ENCODE measurements around the gene ALOX12B. TPM values are rescaled to one million over a fixed set of nuclear protein-coding genes. Genes with fewer than 3 reads are reported as not detected.

Gene ALOX12B
- total RNA-seq, 1 donor from 2014 or later, result 1.4 TPM

GRCh38 chr17:8100111-8100510 is 12.6 kb upstream of the ALOX12B start:
- no peak for DNase-seq
- POLR2A ChIA-PET, result interaction anchor here (0.6 to 2.4 kb wide), 4 partner anchors 9 to 121 kb away, joined by 3 to 12 read pairs (median 4); no protein-coding TSS in a partner anchor
- H3K36me3 Mint-ChIP-seq (ENCODE audit: low read depth), result no peaks in the 10 kb centered on the region
- H3K27me3 Mint-ChIP-seq, result peaks cover 5% of the 10 kb centered on the region
- no peak overlapping the region for H3K27ac Mint-ChIP-seq
- CTCF ChIA-PET, result interaction anchor here (1.5 kb wide), 1 partner anchor 11 kb away, joined by 3 read pairs; no protein-coding TSS in a partner anchor
- TF ChIP-seq CTCF (IDR thresholded peaks at IDR 0.05), result no peak
- no peaks in the 10 kb centered on the region for H3K4me1 Mint-ChIP-seq
- no peak overlapping the region for H3K4me3 Mint-ChIP-seq
- no peak for ATAC-seq (ENCODE audit: low read depth)
- H3K9me3 Mint-ChIP-seq, result no peaks in the 10 kb centered on the region
- intact Hi-C loops (cut with micrococcal nuclease), result no loop called here

- ChIA-PET CTCF (interaction anchor here (1.0 to 1.2 kb wide), 2 partner anchors 14 to 23 kb away, joined by 3 to 5 read pairs; no protein-coding TSS in a partner anchor), POLR2A (interaction anchor here (0.6 kb wide), 2 partner anchors 40 to 47 kb away, joined by 5 read pairs; no protein-coding TSS in a partner anchor)
- ATAC-seq (ENCODE audit: low read depth), result no peak
- Mint-ChIP-seq H3K9me3 (no peaks in the 10 kb centered on the region), H3K27me3 (peaks cover 7% of the 10 kb centered on the region), H3K27ac (no peak overlapping the region), H3K36me3 (ENCODE audit: low read depth) (no peaks in the 10 kb centered on the region), H3K4me1 (peaks cover 17% of the 10 kb centered on the region), H3K4me3 (no peak overlapping the region)
- DNase-seq, result no peak
- intact Hi-C loops (cut with micrococcal nuclease), result no loop called here
- no peak for TF ChIP-seq CTCF (IDR thresholded peaks at IDR 0.05)
Measured at GRCh38 chr17:8096541-8096940, 9.0 kb upstream of the ALOX12B start.

GRCh38 chr17:8095361-8095760 is 7.8 kb upstream of the ALOX12B start:
- Mint-ChIP-seq H3K9me3 (no peaks in the 10 kb centered on the region), H3K27ac (no peak overlapping the region), H3K36me3 (ENCODE audit: low read depth) (peaks cover 2% of the 10 kb centered on the region), H3K27me3 (peaks cover 7% of the 10 kb centered on the region), H3K4me1 (peaks cover 28% of the 10 kb centered on the region), H3K4me3 (no peak overlapping the region)
- ATAC-seq (ENCODE audit: low read depth) (no peak), DNase-seq (no peak)
- POLR2A ChIA-PET, result interaction anchor here (2.7 kb wide), 1 partner anchor 78 kb away, joined by 12 read pairs; no protein-coding TSS in a partner anchor
- intact Hi-C loops (cut with micrococcal nuclease), result loop anchor here (2.0 kb wide), 1 partner anchor 15 kb away; no protein-coding TSS in a partner anchor
- CTCF ChIA-PET, result interaction anchor here (1.0 to 6.0 kb wide), 5 partner anchors 10 to 22 kb away, joined by 5 to 46 read pairs (median 37); no protein-coding TSS in a partner anchor
- TF ChIP-seq CTCF (IDR thresholded peaks at IDR 0.05), result no peak

GRCh38 chr17:8091033-8091687 is 3.6 kb upstream of the ALOX12B start:
- TF ChIP-seq CTCF (IDR thresholded peaks at IDR 0.05), result no peak
- peaks cover 46% of the 10 kb centered on the region for H3K4me1 Mint-ChIP-seq
- DNase-seq, result peak; percentile 71
- intact Hi-C loops (cut with micrococcal nuclease), result loop anchor here (1.0 to 2.0 kb wide), 4 partner anchors 11 to 48 kb away; no protein-coding TSS in a partner anchor
- CTCF ChIA-PET, result interaction anchor here (0.7 to 6.0 kb wide), 17 partner anchors 8 to 209 kb away, joined by 3 to 46 read pairs (median 5); no protein-coding TSS in a partner anchor
- peaks cover 7% of the 10 kb centered on the region for H3K27me3 Mint-ChIP-seq
- H3K36me3 Mint-ChIP-seq (ENCODE audit: low read depth), result peaks cover 2% of the 10 kb centered on the region
- POLR2A ChIA-PET, result interaction anchor here (0.5 to 4.1 kb wide), 25 partner anchors 9 to 1450 kb away, joined by 3 to 46 read pairs (median 7); partner anchors contain the start of genes ALOXE3, CTC1, NAA38 and PFAS
- H3K9me3 Mint-ChIP-seq, result no peaks in the 10 kb centered on the region
- peak overlapping the region; percentile 95 for H3K27ac Mint-ChIP-seq
- ATAC-seq (ENCODE audit: low read depth), result peak; percentile 90
- peak overlapping the region; percentile 80 for H3K4me3 Mint-ChIP-seq

- Mint-ChIP-seq H3K4me3 (no peak overlapping the region), H3K27me3 (peaks cover 3% of the 10 kb centered on the region), H3K4me1 (peaks cover 46% of the 10 kb centered on the region), H3K27ac (no peak overlapping the region), H3K36me3 (ENCODE audit: low read depth) (peaks cover 2% of the 10 kb centered on the region), H3K9me3 (no peaks in the 10 kb centered on the region)
- POLR2A ChIA-PET, result interaction anchor here (0.5 to 4.1 kb wide), 7 partner anchors 29 to 344 kb away, joined by 3 to 46 read pairs (median 10); partner anchors contain the start of genes ALOXE3, NAA38 and PFAS
- intact Hi-C loops (cut with micrococcal nuclease), result loop anchor here (2.0 kb wide), 1 partner anchor 17 kb away; no protein-coding TSS in a partner anchor
- DNase-seq (no peak), ATAC-seq (ENCODE audit: low read depth) (no peak)
- no peak for TF ChIP-seq CTCF (IDR thresholded peaks at IDR 0.05)
- CTCF ChIA-PET, result interaction anchor here (1.0 to 6.0 kb wide), 9 partner anchors 11 to 99 kb away, joined by 3 to 45 read pairs (median 3); partner anchors contain the start of gene HES7
Measured at GRCh38 chr17:8089728-8090127, 2.2 kb upstream of the ALOX12B start.
